Stimulated activated CD8-positive, alpha-beta memory T cell treated with anti-CD3 and anti-CD28 coated beads, Interleukin-12 subunit alpha, Interleukin-12 subunit beta, amount 100 ng/mL, for 4 hours (primary cell): ENCODE measurements around the gene USP20.

Source experiments
- DNase-seq: peaks from one replicate; pipeline ENCODE4 v3.0.0-alpha.2; 2020; ENCODE audit warnings: low read depth

Gene USP20

DNA sequence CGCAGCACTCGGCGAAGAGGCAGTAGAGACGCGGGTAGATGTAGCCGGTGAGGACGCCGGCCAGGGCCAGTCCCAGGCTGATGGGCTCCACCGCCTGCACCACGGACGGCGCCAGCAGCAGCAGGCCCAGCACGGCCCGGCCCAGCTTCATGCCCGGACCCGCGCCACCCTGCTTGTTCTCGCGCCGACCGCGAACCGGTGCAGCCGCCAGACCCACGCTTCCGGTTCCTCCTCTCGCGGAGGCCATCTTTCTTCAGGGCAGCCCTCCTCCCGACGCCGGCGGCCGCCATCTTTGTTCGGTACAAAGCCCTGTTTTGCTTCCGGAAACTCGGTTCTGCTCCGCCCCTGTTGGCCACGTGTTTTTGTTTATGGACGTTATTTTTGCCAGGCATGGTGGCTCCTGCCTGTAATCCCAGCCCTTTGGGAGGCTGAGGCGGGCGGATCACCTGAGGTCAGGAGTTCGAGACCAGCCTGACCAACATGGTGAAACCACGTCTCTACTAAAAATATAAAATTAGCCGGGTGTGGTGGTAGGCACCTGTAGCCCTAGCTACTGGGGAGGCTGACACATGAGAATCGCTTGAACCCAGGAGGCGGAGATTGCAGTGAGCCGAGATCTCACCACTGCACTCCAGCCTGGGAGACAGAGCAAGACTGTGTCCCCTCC, 11.2 kb upstream of the USP20 start, which contains the start of gene TOR1A:
TOR1A (minus strand) TSS at position 202 of the 667 bp plus-strand sequence; CDS start at position 151, 51 bp downstream.
- DNase-seq, result peak; percentile 84

DNA sequence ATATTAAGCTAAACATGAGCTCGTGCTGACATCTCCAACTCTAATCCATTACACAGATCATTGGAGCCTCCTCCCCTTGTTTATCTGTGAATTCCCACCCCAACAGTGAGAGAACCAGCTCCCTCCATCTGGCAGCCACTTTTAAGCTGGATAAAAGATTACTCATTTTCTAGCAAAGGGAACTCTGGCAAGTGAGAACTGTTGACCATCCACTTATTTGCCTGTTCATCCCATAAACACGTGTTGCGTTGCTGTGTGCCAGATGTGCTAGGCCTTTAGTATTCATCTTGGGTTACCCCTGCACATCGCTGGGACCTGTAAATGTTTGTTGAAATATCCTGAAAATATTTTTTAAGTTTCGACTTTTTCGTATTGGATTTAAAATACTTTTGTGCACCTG, 8.9 kb upstream of the USP20 start:
- DNase-seq, result no peak

DNA sequence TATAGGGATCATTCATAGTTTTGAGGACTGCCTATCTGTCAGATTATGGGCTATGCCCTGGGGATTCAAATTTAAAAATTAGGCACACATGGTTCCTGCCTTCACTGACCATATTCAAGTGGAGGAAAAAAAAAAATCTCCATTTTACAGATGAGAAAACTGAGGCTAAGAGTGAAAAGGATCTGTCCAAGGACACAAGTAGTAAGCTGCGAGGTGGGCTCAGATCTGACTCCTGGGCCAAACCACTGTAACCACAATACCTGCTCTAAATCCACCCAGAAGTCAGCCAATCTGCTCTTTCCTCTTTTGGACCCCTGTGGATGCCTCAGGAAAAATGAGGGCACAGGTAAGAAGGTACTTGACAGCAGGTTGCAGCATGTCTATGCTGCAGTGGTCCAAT, 8.5 kb upstream of the USP20 start:
- no peak for DNase-seq

DNA sequence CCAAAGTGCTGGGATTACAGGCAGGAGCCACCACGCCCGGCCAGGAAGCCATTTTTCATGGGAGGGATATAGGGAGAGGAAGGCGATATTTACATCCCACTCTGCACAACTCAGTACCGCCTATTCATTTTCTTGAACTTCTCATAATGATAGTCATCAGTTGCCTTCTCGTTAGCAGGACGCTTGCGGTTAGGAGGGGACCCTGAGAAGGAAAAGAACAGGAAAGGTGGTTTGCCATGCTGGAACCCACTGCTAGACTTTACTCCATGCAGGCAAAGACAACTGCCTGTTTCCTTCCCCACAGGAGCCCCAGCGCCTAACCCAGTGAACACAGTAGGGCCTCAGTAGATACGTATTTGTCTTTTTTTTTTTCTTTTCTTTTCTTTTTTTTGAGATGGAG, 7.2 kb upstream of the USP20 start:
- no peak for DNase-seq

DNA sequence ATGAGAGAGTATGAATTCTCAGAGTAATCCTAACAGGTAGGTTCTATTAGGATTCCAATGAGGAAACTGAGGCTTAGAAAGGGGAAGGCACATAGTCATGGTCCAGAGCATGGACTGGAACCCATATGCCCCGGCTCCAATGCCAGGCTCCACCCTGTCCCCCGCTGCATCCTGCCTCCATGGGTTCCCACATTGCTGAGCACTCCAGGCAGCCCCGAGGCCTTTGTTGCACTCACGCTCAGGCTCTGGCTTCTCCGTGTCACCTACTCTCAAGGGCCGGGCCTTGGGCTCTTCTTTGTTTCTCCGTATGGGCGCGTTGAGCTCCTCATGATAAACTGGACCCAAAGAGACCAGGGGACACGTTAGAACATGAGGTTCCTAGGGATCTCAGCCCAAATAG, 6.3 kb upstream of the USP20 start:
- DNase-seq, result no peak

DNA sequence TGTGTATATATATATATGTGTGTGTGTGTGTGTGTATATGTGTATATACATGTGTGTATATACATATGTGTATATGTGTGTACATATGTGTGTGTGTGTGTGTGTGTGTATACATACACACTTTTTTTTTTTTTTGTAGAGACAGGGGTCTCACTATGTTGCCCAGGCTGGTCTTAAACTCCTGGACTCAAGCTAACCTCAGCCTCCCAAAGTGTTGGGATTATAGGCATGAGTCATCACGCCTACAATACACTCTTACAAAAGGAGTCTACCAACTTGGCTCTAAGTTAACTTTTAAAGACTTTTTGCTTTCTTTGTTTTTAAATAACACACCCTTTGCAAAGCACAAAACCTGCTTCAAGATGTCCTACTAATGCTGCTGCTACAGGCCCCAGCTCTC, 2.3 kb upstream of the USP20 start:
- DNase-seq, result no peak

DNA sequence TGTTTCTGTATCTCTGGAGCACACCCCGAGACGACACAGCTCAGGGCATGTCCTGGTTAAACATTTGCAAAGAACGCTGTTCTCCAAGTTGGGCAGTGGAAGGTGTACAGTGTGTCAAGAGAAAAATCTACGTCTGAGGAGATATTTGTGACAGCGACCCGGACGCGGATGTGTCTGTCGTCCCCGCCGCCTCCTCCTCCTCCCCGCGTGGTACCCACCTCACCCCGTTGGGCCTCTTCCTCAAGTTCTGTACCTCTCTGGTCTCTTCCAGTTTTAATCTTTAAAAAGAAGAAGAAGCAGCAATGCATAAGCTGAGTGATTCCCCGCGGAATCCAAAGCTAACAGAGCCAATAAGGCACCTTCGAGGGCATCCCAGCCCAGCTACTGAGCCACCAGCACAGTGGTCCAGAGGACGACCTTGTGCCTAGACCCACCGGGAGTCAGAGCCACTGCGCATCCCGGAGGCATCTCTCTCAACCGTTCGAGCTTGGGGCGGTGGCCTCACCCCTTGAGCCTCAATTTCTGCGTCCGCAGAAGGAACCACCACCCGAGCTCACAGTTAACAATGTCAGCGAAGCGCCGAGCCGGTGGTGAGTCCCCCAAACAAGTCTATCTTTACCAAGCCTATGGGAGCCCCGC, 650 bp upstream of the USP20 start:
- DNase-seq, result no peak

DNA sequence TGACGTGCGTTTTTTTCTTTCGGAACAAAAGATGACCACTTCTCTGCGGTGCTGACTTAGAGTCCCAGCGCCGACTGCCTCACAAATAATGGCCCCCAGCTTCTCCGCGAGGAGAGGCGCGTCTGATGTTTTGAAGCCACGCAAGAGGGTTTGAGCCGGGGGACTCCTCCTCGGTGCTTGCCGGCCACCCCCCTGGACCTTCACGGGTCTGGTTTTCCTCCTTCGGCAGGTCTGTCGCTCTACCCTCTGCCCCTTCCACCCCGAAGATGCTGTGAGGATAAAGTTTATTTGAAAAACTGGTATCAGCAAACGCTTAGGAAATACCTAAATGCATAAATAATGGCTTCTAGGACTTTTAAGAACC, 584 bp downstream of the USP20 start:
- no peak for DNase-seq

DNA sequence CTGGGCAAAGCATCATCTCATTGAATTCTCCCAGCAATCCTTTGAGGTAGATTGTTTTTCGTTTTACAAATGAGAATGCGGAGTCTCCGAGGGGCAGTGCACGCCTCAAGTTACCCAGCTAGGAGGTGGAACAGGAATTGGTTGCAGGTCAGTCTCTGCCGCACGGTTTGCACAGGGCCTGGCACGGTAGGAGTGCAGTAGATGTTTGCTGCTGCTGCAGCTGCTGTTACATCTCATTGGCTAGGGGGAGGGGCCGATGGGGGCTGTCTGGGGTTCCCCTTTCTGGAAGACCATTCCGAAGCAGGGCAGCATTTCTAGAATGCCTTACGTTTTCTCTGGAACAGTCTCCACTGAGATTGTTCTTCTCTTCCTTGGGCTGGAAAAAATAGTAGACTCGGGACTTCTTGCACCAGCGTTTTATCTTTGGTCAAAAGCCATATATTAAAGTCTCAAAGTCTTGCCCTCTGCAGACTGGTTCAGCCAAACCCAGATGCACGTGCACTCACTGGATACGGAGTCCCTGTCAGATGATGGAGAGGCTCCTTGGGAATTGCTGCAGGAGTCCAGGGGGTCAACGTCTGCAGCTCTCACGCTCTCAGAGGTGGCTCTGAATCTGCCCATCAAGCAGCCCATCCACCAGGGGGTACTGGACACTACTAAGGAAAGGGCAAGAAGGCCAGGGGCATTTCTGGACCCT, 1.2 kb downstream of the USP20 start:
- no peak for DNase-seq

DNA sequence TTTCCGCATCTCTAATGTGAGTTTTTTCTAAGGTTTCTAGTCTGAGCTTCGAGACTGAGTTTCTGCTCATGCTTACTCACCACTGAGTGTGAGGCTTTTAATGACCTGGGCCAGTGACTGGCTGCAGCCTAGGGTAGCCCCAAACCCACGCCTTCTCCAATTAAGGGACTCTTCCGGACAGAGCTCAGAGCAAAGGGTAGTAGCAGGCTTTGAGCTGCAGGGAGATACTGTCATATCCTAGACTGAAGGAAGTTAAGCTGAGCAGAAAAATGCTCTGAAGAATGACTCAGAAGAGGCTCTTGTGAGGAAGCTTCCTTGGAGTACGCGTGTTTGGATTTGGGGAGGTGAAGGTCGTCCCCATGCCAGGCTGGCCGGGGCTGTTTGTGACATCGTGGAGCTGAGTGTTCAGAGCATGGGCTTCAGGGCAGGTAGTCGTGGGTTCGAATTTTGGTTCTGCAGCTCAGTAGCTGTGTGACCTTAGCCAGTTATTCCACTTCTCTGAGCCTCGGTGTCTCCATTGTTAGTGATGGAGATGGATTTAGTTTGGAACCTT, 3.5 kb downstream of the USP20 start:
- DNase-seq, result no peak

DNA sequence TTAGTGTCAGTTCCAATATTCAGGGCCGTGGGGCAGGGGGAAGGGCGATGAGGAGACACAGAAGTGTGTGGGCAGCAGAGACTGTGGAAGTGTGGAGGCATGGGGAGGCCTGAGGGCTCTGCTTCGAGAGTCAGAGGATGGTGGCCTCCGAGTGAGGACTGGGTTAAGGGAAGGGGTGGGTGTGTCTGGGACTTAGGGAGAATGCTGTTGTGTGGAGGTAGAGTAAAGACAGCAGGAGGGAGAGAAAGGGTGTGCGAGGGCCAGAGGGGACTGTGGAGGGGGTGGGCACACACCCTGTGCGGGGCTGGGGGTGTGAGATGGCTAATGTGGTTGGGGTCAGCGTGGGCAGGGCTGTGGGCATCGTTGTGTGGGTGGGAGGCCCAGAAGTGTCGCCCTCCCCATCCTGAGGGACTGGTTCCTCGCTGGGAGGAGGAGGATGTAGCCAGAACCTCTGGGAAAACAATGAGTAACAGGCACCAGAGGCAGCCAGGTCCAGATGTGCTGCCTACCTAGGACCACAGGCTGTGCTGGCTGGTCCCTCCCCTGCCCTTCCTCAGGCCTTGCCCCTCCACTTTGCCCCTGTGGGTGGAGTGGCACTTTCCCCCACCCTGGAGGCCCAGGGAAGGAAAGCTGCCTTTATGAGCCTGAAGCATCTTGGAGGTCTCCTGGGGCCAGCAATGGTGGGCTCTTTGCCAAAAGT, 4.2 kb downstream of the USP20 start:
- DNase-seq, result no peak

DNA sequence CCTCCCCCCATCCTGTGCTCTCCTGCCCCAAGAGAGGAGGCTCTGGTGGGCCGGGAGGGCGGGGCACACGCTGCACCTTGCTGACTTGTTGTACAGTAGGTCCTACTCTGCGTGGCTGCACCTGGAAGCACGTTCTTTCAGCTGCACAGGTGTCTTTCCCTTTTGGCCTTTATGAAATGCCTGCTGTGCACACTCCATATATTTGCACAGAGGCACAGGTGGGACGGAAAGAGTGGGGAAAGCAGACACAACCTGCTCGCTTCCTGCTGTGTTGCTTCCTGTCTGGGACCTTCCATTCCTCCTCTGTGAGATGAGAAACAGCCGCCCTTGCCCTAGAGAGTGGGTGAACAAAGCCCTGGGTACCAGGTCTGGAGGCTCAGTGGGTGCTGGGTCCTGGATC, 4.8 kb downstream of the USP20 start:
- no peak for DNase-seq

DNA sequence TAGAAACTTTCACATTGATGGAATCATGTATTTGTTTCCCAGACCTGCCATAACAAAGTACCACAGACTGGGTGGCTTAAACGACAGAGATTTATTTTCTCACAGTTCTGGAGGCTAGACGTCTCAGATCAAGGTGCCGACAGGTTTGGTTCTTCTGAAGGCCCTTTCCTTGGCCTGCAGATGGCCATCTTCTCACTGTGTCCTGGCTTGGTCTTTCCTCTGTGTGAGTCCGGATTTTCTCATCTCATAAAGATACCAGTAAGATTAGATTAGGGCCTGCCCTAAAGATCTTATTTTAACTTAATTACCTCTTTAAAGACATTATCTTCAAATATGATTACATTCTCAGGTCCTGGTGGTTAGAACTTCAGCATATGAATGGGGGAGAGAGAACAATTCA, 5.8 kb downstream of the USP20 start:
- no peak for DNase-seq

DNA sequence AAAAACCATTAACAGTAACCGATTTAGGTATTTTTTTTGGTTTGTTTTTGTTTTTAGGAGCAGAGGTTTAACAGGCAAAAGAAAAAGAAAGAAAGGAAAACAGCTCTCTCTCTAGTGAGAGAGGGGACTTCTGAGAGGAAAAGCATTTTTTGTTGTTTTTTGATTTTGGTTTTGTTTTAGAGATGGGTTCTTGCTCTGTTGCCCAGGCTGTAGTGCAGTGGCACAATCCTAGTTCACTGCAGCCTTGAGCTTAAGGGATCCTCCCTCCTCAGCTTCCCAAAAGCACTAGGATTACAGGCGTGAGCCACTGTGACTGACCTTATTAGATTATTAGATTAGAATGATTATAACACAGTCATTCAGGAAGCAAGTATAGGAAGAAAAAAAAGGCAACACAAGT, 10.1 kb downstream of the USP20 start:
- DNase-seq, result no peak

DNA sequence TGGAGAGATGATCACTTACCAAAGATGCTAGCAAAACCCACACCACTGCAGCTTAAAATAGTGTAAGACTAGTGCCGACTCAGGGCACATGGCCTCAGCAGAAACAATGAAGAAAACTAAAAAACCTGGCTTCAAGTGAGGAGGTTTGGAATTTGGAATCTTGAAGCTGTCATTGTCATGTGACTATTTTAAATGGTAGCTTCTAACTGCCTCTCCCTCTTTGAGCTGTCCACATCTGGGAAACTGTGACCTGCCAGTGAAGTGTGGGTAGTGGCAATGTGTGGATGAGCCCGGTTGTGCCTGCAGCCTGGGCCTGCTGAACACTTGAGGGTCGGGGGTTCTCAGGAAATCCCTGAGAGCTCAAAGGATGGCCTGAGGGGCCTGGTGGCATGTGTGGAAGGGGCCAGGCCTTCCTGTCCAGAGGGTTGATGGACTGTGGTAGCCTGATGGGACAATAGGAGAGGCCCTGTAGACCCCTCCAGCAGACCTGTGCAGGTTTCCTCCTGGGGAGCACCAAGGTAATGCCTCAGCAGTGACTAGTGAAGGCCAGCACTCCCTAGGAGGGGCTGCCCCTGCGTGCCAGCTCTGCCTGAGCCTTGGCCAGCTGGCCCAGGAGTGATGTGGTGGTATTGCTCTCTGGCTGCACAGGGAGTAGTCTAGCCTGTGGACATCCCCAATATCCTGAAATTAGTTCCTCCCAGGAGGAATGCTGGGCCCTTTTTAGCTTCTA, 13.6 kb downstream of the USP20 start:
- no peak for DNase-seq

DNA sequence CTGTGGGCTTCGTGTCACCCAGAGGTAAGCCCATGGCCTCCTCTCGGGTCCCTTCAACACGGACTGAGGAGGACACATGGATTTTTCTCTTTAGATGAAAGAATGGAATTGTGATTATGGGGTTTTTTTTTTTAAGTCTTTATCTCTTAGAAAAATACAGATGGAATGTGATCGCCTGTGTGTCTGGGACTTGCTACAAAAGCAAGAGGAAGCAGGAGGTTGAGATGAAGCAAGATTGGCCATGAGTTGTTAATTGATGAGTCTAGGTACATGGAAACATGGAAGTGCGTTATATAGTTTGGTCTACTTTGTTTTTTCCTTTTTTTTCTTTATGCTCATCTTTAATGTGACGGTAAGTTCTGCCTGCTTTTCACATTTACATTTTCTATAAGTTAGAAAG, 14.6 kb downstream of the USP20 start:
- DNase-seq, result no peak

DNA sequence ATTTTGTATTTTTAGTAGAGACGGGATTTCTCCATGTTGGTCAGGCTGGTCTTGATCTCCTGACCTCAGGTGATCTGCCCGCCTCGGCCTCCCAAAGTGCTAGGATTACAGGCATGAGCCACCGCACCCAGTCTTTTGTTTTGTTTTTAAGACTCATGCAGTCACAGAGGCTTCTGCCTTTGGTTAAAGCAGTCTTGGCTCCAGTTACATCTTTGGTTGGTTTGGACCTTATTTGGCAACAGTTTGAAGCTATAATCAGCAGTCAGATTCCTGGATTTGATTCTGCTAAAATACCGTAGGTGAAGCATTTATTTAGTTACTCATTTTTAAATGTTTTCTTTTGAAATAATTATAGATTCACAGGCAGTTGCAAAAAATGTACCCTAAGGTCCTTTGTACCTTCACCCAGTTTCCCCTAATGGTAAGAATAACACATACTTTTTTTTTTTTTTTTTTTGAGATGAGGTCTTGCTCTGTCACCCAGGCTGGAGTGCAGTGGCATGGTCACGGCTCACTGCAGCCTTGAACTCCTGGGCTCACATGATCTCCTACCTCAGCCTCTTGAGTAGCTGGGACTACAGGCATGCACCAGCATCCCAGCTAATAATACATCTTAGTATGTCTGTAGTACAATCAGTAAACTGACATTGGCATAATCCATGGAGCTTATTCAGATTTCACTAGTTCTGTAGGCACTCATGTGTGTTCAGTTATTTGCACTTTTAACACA, 15.7 kb downstream of the USP20 start:
- DNase-seq, result no peak

DNA sequence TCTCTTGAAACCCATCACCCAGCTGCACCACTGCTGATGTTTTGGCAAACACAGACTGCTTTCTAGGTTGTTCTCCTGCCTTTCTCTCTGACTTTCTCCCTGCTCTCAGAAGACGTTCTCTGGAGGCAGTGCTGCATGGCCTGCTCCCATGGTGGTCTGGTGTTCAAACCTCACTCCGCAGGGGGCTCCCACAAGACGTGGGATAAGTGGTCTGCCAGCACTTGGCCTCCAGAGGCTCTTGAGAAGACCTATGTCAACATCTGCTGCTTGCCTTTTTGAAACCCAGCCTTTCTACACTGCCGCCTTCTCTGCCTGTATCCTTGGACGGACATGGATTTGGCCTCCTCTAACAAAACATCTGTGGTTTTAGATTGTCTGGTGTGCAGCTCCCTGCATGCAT, 16.6 kb downstream of the USP20 start:
- no peak for DNase-seq

DNA sequence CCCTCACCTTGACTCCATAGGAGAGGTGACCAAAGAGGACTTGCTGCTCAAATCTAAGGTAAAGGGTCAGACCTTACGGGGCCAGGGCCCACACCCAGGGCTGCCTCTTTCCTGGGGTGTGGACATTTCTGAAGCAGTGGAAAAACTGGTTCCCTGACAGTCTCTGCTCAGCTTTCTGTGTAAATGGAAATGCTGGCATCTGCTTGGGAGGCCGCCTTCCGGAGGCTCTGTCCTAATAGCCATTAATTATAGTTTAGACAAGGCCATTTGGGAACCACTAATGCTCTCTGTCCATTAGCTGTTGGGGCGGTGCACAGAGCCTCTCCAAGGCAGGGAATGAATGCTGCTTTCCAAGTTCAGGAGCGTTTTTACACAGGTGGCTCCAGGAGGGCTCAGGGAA, 17.3 kb downstream of the USP20 start:
- no peak for DNase-seq

DNA sequence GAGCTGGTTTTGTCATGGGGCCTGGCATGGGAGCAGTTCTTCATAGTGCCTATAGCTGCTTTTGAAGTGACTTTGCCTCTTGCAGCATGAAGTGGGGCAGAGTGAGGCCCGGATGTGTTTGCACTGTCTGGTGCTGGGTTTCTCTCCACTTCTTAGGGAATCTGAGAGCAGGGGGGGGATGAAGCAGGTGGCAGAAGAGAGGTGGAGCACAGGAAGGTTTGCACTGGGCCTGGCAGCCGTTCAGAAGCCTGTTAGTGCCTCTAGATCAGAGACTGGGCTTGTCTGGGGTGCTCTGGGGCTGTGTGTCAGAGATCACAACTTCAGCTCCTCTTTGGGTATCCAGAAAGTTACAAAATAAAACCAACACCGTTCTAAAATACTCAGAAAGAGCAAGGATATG, 18.4 kb downstream of the USP20 start:
- DNase-seq, result no peak

DNA sequence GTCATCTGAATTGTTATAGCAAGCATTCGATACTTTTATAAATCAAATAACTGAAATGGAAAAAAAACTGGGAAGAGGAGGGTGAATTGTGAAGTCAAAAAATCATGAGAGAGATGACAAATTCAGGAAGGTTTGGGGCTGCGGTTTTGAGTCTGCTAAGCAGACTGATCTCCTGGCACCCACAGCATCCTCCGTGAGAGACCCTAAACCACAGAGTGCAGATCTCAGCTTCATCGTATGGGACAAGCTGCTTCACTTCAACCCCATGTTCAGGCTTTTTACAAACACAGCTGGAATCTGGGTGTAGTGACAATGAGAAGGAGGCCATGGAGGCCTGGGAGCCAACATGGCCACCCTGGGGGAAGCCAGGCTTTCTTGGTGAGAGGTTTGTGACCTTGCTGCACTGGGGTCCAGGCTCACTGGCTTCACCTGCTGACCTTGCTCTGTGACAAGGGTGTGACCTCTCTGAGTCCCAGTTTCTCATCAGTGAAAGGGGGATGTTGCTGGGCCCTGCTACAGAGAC, 19.4 kb downstream of the USP20 start:
- DNase-seq, result no peak
